Astrocyte of the cerebellum (primary cell): ENCODE data around the gene SCN1B.

ENCODE experiments used
- DNase-seq: peaks from one replicate; pipeline ENCODE4 v3.0.0-alpha.2; 2011; ENCODE audit warnings: low read depth
- H3K4me3 ChIP-seq: 2 replicates; pipeline ENCODE4 v1.5.1; 2011; ENCODE audit warnings: mild to moderate bottlenecking, low read depth, low read length, moderate library complexity
- CTCF ChIP-seq: IDR thresholded peaks from 2 replicates; pipeline ENCODE4 v1.5.1; 2012; ENCODE audit warnings: low read length, low read depth, moderate library complexity, mild to moderate bottlenecking; ENCODE audit errors: missing control alignments
- in situ Hi-C: cut with HindIII; loops from 2 replicates; pipeline ENCODE4 v1.10.0; 2017; ENCODE audit warnings: low sequenced_read_pairs

SCN1B gene

GRCh38 chr19:35087393-35087792 is 57.1 kb downstream of the SCN1B start:
- no peak for DNase-seq
- H3K4me3 ChIP-seq, result no peak overlapping the region
- in situ Hi-C loops, result no loop called here
- no peak for TF ChIP-seq CTCF

- in situ Hi-C loops, result no loop called here
- DNase-seq, result peak; percentile 33
- no peak overlapping the region for H3K4me3 ChIP-seq
- no peak for TF ChIP-seq CTCF
Observed at GRCh38 chr19:35088131-35088913, 58.1 kb downstream of the SCN1B start.

- H3K4me3 ChIP-seq, result no peak overlapping the region
- in situ Hi-C loops, result no loop called here
- no peak for DNase-seq
- no peak for TF ChIP-seq CTCF
Observed at GRCh38 chr19:35089554-35089953, 59.3 kb downstream of the SCN1B start.
